ENCODE measurements around the gene ECE1.

- TF ChIP-seq CTCF (conservative IDR thresholded peaks at IDR 0.05 in 1 of 2, IDR thresholded peaks at IDR 0.05 in 1 of 2; ENCODE audit: low read depth in 1 of 2, low read length in 2 of 2), result no peak
- no peak for TF ChIP-seq EZH2 (IDR thresholded peaks at IDR 0.05; ENCODE audit: low read length, missing control alignments)
Measured at GRCh38 chr1:21278208-21278859, 11.9 kb downstream of the ECE1 start.
